Stimulated activated CD4-positive, alpha-beta T cell treated with anti-CD3 and anti-CD28 coated beads, TNF-alpha, amount 100 ng/mL, for 48 hours (primary cell): ENCODE data around the gene SMYD1.
A peak's percentile ranks its signal among the peaks of the same experiment; 100 is the strongest.

Source experiments
- DNase-seq, 3 donors: peaks; one replicate each; pipeline ENCODE4 v3.0.0-alpha.2; 2020; ENCODE audit warnings: low read depth in 3 of 3

Gene SMYD1

DNA sequence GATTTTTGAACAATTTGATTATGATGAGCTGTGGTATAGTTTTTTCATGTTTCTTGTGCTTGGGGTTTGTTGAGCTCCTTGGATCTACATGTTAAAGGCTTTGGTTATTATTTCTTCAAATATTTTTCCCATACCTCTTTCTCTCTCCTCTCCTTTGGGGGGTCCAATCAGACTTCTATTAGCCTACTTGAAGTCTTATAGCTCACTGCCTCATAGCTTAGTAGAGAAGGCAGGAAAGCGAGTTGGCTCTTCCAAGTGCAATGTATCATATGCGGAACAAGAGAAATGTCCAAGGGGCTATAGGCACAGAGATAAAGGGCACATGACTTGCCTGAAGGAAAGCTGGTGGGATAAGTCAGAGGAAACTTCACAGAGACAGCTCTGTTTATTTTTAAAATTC lies 74.3 kb downstream of the SMYD1 start:
- DNase-seq: no peak

DNA sequence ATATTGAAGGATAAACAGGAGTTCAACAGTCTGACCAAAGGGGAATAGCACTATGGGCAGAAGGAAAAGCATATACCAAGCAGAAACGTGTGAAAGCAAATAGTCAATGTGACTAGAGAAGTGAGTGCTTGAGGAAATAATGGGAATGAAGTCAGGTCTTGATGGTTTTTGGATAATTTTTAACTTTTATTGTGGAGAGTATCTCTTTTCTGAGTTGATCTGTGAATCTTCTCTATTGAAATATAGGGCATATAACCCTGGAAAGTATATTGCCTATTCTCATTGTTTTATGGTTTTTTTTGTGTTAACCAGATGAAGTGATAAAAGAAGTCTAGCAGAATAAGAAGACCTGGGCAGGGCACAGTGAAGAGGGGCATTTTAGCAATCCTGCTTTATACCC lies 76.6 kb downstream of the SMYD1 start:
- no peak for DNase-seq

- DNase-seq: no peak
Measured at GRCh38 chr2:88144914-88145497, 77.4 kb downstream of the SMYD1 start.

- DNase-seq: no peak
Measured at GRCh38 chr2:88146590-88146989, 79.0 kb downstream of the SMYD1 start.

DNA sequence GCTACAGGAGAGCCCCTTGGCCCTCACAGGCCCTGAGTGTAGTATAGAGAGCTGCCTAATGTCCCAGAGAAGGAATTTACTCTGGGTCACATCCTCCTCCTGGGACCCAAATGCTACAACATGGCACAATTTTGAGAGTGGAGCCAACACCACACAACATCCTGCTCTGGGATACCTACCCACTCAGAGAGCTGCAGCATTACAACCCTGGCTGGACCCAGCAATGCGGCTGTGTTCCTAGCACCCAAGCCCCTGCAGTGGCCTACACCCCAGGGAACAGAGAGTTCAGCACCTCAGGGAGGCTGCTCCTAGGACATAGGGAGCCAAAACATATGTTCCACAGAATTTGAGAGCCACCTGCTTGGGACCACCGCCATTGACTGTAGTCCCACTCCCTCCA lies 79.5 kb downstream of the SMYD1 start:
- DNase-seq: no peak

DNA sequence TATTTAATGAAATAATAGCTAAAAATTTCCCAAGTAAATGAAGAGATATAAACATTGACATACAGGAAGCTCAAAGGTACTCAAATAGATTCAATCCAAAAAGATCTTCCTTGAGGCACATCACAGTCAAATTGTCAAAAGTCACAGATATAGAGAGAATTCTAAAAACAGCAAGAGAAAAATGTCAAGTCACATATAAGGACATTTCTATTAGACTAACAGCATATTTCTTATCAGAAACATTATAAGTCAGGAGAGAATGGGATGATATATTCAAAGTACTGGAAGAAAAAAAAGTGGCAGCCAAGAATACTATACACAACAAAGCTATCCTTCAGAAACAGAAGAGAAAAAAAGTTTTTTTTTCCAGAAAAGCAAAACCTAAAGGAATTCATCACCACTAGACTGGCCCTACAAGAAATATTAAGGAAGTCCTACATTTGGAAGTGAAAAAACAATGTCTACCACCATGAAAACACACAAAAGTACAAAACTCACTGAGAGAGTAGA lies 81.4 kb downstream of the SMYD1 start:
- no peak for DNase-seq

- no peak for DNase-seq
Measured at GRCh38 chr2:88159481-88159880, 91.9 kb downstream of the SMYD1 start.

GRCh38 chr2:88159955-88160415 lies 92.4 kb downstream of the SMYD1 start:
- peak; percentile 17 to 48 (median 29) for DNase-seq

- DNase-seq: no peak
Measured at GRCh38 chr2:88160517-88160916, 92.9 kb downstream of the SMYD1 start.

- no peak for DNase-seq
Measured at GRCh38 chr2:88161446-88162244, 94.0 kb downstream of the SMYD1 start.
